Forelimb muscle (tissue), 1 donor: ENCODE data around the gene SECTM1. TPM values are rescaled to one million over a fixed set of nuclear protein-coding genes. Genes with fewer than 3 reads are reported as not detected.

Experiments used
- DNase-seq: peaks from one replicate; pipeline ENCODE4 v3.0.0-alpha.2; 2013; ENCODE audit warnings: low read depth
- polyA plus RNA-seq: library from polyadenylated mRNA; unstranded; fragments of 120-200 nt; gene quantifications from one replicate; pipeline ENCODE4 v1.2.1, GENCODE V29; 2013; ENCODE audit not compliant: insufficient read length

The SECTM1 gene
- polyA plus RNA-seq, 1 donor = 3.3 TPM

- DNase-seq = no peak
Measured at GRCh38 chr17:82300707-82301270, 32.8 kb downstream of the SECTM1 start.

GRCh38 chr17:82300228-82300627 lies 33.3 kb downstream of the SECTM1 start:
- no peak for DNase-seq

- DNase-seq = no peak
Measured at GRCh38 chr17:82299452-82299851, 34.1 kb downstream of the SECTM1 start.

GRCh38 chr17:82298538-82299421 lies 34.8 kb downstream of the SECTM1 start:
- DNase-seq = no peak

- DNase-seq = peak; percentile 51
Measured at GRCh38 chr17:82297714-82298537, 35.6 kb downstream of the SECTM1 start.

GRCh38 chr17:82297280-82297713 lies 36.3 kb downstream of the SECTM1 start:
- no peak for DNase-seq

- DNase-seq = no peak
Measured at GRCh38 chr17:82296511-82297279, 36.9 kb downstream of the SECTM1 start.

GRCh38 chr17:82295472-82295814 lies 38.1 kb downstream of the SECTM1 start:
- no peak for DNase-seq

GRCh38 chr17:82294064-82294773 lies 39.3 kb downstream of the SECTM1 start:
- no peak for DNase-seq

- peak; percentile 96 for DNase-seq
Measured at GRCh38 chr17:82292251-82293154, 41.1 kb downstream of the SECTM1 start.

GRCh38 chr17:82291582-82292250 lies 41.9 kb downstream of the SECTM1 start:
- DNase-seq = no peak

GRCh38 chr17:82287868-82288801 lies 45.4 kb downstream of the SECTM1 start:
- no peak for DNase-seq

GRCh38 chr17:82287013-82287867 lies 46.3 kb downstream of the SECTM1 start:
- no peak for DNase-seq

- DNase-seq = no peak
Measured at GRCh38 chr17:82285141-82285540, 48.4 kb downstream of the SECTM1 start.

GRCh38 chr17:82283208-82283749 lies 50.3 kb downstream of the SECTM1 start:
- no peak for DNase-seq

GRCh38 chr17:82282239-82283207 lies 51.0 kb downstream of the SECTM1 start:
- no peak for DNase-seq
